Measurements from ENCODE around the gene GABRB3. TPM values are rescaled to one million over a fixed set of nuclear protein-coding genes. Genes with fewer than 3 reads are reported as not detected.

Gene GABRB3
- total and polyA plus RNA-seq, 2 donors (not counting 1 experiment from before 2014, with no cell fraction given): 0.07 TPM; not detected in 1

DNA sequence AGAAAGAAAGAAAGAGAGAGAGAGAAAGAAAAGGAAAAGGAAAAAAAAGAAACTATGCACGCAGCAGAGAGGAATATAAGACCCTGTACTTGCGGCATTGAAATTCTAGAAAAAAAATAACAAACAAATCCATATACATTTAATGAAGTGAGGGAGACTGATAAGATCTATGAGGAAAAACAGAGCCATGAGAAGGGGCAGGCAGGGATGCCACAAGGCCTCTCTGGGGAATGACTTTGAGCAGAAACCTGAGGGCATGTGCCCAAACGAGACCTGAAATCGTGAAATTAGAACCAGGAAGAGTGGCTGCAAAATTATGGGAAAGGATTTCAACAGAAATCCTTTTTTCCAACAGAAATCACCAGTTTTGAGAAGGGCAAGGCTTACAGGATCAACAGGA, 98.4 kb downstream of the GABRB3 start:
- no peak for ATAC-seq (ENCODE audit: low read depth)
- no peaks in the 10 kb centered on the region for H3K27me3 Mint-ChIP-seq
- peaks cover 0 to 6% (median 0%) of the 10 kb centered on the region in 3 donors for H3K9me3 ChIP-seq (ENCODE audit: control extremely low read depth in 1 of 3, control insufficient read depth in 2 of 3, insufficient read depth in 1 of 3, low read length in 2 of 3)
- no peak for DNase-seq
- H3K4me3 ChIP-seq (ENCODE audit: control extremely low read depth in 1 of 5, extremely low read depth in 1 of 5, insufficient read depth in 1 of 5, low read depth in 2 of 5, low read length in 4 of 5): no peak overlapping the region
- WGBS (ENCODE audit: insufficient coverage): 80% methylated on average over 1 of the region's 4 CpGs
- no peak overlapping the region for H3K4me2 ChIP-seq (replicated peaks; ENCODE audit: low read depth, low read length, poor library complexity, severe bottlenecking)
- H3K9me3 Mint-ChIP-seq (ENCODE audit: insufficient read depth): peaks cover 6% of the 10 kb centered on the region
- intact Hi-C loops (cut with micrococcal nuclease): no loop called here
- no peaks in the 10 kb centered on the region for H3K79me2 ChIP-seq (ENCODE audit: control insufficient read depth, insufficient read depth, low read length)
- H3K9ac ChIP-seq (ENCODE audit: low read length): no peak overlapping the region
- POLR2A ChIA-PET: no interaction called here
- TF ChIP-seq, protein P1, sequence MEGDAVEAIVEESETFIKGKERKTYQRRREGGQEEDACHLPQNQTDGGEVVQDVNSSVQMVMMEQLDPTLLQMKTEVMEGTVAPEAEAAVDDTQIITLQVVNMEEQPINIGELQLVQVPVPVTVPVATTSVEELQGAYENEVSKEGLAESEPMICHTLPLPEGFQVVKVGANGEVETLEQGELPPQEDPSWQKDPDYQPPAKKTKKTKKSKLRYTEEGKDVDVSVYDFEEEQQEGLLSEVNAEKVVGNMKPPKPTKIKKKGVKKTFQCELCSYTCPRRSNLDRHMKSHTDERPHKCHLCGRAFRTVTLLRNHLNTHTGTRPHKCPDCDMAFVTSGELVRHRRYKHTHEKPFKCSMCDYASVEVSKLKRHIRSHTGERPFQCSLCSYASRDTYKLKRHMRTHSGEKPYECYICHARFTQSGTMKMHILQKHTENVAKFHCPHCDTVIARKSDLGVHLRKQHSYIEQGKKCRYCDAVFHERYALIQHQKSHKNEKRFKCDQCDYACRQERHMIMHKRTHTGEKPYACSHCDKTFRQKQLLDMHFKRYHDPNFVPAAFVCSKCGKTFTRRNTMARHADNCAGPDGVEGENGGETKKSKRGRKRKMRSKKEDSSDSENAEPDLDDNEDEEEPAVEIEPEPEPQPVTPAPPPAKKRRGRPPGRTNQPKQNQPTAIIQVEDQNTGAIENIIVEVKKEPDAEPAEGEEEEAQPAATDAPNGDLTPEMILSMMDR (IDR thresholded peaks at IDR 0.05): no peak
- no peak for TF ChIP-seq EZH2 (IDR thresholded peaks at IDR 0.05; ENCODE audit: borderline replicate concordance, insufficient read depth, low read depth, low read length, poor library complexity, severe bottlenecking)
- H3K4me3 Mint-ChIP-seq: no peak overlapping the region
- no peak overlapping the region for H3K27ac ChIP-seq (ENCODE audit: low read length in 2 of 2)
- H3K36me3 ChIP-seq (replicated peaks in 1 of 2; ENCODE audit: control extremely low read depth in 1 of 2, control insufficient read depth in 1 of 2, extremely low read depth in 1 of 2, insufficient read depth in 2 of 2, low read length in 1 of 2): no peaks in the 10 kb centered on the region
- CTCF ChIA-PET: no interaction called here
- no peaks in the 10 kb centered on the region for H3K27me3 ChIP-seq (replicated peaks in 1 of 4; ENCODE audit: control extremely low read depth in 1 of 4, control insufficient read depth in 3 of 4, insufficient read depth in 4 of 4, low read length in 3 of 4)
- no peaks in the 10 kb centered on the region for H3K4me1 ChIP-seq (ENCODE audit: control insufficient read depth in 2 of 2, insufficient read depth in 2 of 2, low read length in 2 of 2)
- no peaks in the 10 kb centered on the region for H4K20me1 ChIP-seq (ENCODE audit: control insufficient read depth, insufficient read depth, low read length, poor library complexity, severe bottlenecking)
- H3K4me1 Mint-ChIP-seq: no peaks in the 10 kb centered on the region
- no peak overlapping the region for H3K27ac Mint-ChIP-seq
- no peak overlapping the region for H2AFZ ChIP-seq (ENCODE audit: insufficient read depth, low read depth, low read length, poor library complexity, severe bottlenecking)

DNA sequence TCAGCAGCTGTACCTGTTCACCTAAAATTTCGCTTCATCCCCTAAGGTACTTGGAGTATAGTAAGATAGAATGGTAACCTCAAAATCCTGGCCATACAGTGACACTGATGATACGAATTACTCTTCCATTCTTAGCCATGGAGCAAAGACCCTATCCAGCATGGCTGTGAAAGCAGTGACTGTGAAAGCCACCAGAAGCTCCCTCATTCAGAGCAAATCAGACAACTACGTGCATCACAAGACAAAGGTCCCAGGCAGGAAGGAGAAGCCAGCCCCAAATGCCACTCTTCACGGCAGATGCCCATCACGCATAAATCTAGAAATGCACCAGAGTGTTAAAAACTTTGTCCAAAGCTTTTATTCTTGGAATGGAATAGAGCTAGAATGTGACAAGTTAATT, 99.4 kb downstream of the GABRB3 start:
- no peaks in the 10 kb centered on the region for H3K4me1 ChIP-seq (ENCODE audit: control insufficient read depth in 2 of 2, insufficient read depth in 2 of 2, low read length in 2 of 2)
- H3K27me3 ChIP-seq (replicated peaks in 1 of 4; ENCODE audit: control extremely low read depth in 1 of 4, control insufficient read depth in 3 of 4, insufficient read depth in 4 of 4, low read length in 3 of 4): no peaks in the 10 kb centered on the region
- H3K9me3 ChIP-seq (ENCODE audit: control extremely low read depth in 1 of 3, control insufficient read depth in 2 of 3, insufficient read depth in 1 of 3, low read length in 2 of 3): peaks cover 0 to 6% (median 0%) of the 10 kb centered on the region in 3 donors
- no peak for TF ChIP-seq EZH2 (IDR thresholded peaks at IDR 0.05; ENCODE audit: borderline replicate concordance, insufficient read depth, low read depth, low read length, poor library complexity, severe bottlenecking)
- TF ChIP-seq, protein P1 (IDR thresholded peaks at IDR 0.05): no peak
- Mint-ChIP-seq H3K27me3 (no peaks in the 10 kb centered on the region), H3K27ac (no peak overlapping the region), H3K4me3 (no peak overlapping the region), H3K9me3 (ENCODE audit: insufficient read depth) (peaks cover 3% of the 10 kb centered on the region), H3K4me1 (no peaks in the 10 kb centered on the region)
- no peak overlapping the region for H2AFZ ChIP-seq (ENCODE audit: insufficient read depth, low read depth, low read length, poor library complexity, severe bottlenecking)
- ATAC-seq (ENCODE audit: low read depth) (no peak), DNase-seq (no peak)
- intact Hi-C loops (cut with micrococcal nuclease): no loop called here
- no peak overlapping the region for H3K27ac ChIP-seq (ENCODE audit: low read length in 2 of 2)
- H3K79me2 ChIP-seq (ENCODE audit: control insufficient read depth, insufficient read depth, low read length): no peaks in the 10 kb centered on the region
- H4K20me1 ChIP-seq (ENCODE audit: control insufficient read depth, insufficient read depth, low read length, poor library complexity, severe bottlenecking): no peaks in the 10 kb centered on the region
- WGBS (ENCODE audit: insufficient coverage): 50% methylated on average over 1 of the region's 5 CpGs
- no peak overlapping the region for H3K9ac ChIP-seq (ENCODE audit: low read length)
- H3K4me2 ChIP-seq (replicated peaks; ENCODE audit: low read depth, low read length, poor library complexity, severe bottlenecking): no peak overlapping the region
- H3K4me3 ChIP-seq (ENCODE audit: control extremely low read depth in 1 of 5, extremely low read depth in 1 of 5, insufficient read depth in 1 of 5, low read depth in 2 of 5, low read length in 4 of 5): no peak overlapping the region
- H3K36me3 ChIP-seq (replicated peaks in 1 of 2; ENCODE audit: control extremely low read depth in 1 of 2, control insufficient read depth in 1 of 2, extremely low read depth in 1 of 2, insufficient read depth in 2 of 2, low read length in 1 of 2): no peaks in the 10 kb centered on the region
- ChIA-PET POLR2A (no interaction called here), CTCF (no interaction called here)

All from B cell (primary cell).